Measurements from ENCODE around the gene HMGN2. TPM values are rescaled to one million over a fixed set of nuclear protein-coding genes. Genes with fewer than 3 reads are reported as not detected.

The HMGN2 gene
- total RNA-seq (2021; fragmentation: NEBNext Ultra II Directional; extraction: Animal tissue kit (Norgen Biotek cat#: 25700)), result 100 to 1,000 TPM; 440 to 699 (median 668) TPM
- long read RNA-seq, transcript HMGN2-201 (6 exons, 1,191 nt), result major isoform, 759 of 825 reads
- long read RNA-seq, partial matches to known transcripts, result 49 of 825 reads
- long read RNA-seq, other reads (novel, unspliced or antisense), result 9 of 825 reads

DNA sequence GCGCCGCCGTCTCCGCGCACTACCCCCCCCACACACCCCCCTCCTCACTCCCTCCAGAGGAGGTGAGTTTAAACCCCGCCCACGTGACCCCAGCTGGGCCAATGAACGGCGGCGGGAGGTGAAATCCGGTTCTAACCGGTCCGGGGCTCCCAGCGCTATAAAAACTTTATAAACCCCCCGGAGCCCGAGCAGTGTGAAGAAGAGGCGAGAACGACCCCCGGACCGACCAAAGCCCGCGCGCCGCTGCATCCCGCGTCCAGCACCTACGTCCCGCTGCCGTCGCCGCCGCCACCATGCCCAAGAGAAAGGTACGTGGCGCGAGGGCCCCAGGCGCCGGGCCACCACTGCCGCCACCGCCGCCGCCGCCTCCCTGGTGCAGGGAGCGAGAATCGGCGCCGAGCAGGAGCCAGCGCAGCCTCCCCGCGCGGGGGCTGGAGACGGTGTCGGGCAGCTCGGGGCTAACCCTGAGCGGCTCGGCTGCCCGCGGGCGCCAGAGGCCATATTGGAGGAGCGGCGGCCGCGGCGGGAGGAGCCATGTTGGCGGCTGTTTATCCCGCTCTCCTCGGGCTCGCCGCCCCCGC is at the start of gene HMGN2:
TSS of gene HMGN2 (plus strand) at position 121 of the 581 bp plus-strand sequence. CDS start at position 294, 173 bp downstream.
- H3K27ac Mint-ChIP-seq, result peak within 1 kb of the TSS; percentile 96
- TF ChIP-seq, protein P1, sequence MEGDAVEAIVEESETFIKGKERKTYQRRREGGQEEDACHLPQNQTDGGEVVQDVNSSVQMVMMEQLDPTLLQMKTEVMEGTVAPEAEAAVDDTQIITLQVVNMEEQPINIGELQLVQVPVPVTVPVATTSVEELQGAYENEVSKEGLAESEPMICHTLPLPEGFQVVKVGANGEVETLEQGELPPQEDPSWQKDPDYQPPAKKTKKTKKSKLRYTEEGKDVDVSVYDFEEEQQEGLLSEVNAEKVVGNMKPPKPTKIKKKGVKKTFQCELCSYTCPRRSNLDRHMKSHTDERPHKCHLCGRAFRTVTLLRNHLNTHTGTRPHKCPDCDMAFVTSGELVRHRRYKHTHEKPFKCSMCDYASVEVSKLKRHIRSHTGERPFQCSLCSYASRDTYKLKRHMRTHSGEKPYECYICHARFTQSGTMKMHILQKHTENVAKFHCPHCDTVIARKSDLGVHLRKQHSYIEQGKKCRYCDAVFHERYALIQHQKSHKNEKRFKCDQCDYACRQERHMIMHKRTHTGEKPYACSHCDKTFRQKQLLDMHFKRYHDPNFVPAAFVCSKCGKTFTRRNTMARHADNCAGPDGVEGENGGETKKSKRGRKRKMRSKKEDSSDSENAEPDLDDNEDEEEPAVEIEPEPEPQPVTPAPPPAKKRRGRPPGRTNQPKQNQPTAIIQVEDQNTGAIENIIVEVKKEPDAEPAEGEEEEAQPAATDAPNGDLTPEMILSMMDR (IDR thresholded peaks at IDR 0.05), result no peak
- peak within 1 kb of the TSS; percentile 94 for H3K4me3 Mint-ChIP-seq
- DNase-seq, result peak; percentile 67
- H3K4me1 Mint-ChIP-seq (ENCODE audit: low read depth), result peaks cover 55% of the 10 kb centered on the region
- H3K27me3 Mint-ChIP-seq (ENCODE audit: insufficient read depth), result peaks cover 4% of the 10 kb centered on the region; the same call in 1 of the 2 replicates
- H3K36me3 Mint-ChIP-seq (ENCODE audit: low read depth), result peaks cover 49% of the 10 kb centered on the region
- H3K9me3 Mint-ChIP-seq, result no peaks in the 10 kb centered on the region

DNA sequence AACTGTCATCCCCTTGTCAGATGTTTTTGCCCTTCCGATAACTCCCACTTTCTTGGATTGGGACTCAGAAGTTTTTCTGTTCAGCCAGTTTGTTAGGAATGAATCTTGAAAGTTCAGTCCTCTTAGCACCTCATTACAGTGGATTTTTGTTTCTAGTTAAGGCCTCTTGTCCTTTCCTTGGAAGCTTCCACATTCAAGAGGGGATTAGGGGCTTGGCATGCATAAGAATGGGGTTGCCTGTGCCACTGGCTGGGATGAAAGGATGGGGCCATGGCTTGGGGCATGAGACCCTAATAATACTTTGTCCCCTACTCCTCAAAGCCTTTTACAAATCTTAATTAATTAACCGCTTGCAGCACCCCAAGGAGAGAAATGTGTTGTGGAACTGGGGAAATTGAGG is 42.5 kb upstream of the HMGN2 start:
- Mint-ChIP-seq H3K27me3 (ENCODE audit: insufficient read depth) (peaks cover 3% of the 10 kb centered on the region), H3K4me3 (no peak overlapping the region), H3K9me3 (no peaks in the 10 kb centered on the region), H3K27ac (no peak overlapping the region), H3K36me3 (ENCODE audit: low read depth) (peaks cover 9% of the 10 kb centered on the region), H3K4me1 (ENCODE audit: low read depth) (peaks cover 14% of the 10 kb centered on the region)
- TF ChIP-seq, protein P1 (IDR thresholded peaks at IDR 0.05), result no peak
- DNase-seq, result no peak

DNA sequence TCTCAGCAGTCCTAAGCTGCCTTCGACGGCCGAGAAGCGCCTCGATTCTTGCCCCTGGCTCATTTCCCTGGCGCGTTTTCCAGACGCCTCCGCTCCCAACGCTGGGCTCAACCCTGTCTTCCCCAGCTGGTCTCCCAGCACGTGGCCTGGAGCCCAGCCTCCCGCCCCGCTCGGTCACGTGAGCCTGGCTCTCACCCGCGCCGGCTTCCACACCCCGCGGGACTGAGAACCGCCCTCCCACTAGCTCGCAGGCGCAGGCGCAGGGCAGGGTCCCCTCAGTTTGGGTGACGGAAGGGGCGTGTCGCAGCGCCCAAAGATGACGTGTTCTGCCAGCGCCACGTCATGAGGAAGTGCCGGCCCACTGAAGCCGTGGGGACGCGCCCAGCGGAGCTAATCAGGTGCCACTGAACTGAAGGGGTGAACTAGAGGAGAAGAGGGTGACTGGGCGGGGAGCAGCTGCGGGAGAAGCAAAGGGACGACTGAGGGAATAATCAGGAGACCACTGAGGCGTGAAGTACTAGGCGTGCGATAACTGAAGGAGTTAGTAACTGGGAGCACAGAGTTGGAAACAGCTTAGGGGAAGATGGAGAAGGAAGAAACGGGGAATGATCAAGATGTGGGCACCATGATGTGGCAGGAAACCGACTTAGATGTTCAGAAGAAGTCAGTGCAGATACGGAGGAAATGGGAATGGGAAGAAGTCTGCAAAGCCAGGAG is 40.1 kb upstream of the HMGN2 start, which contains the start of gene DHDDS:
TSS of gene DHDDS (plus strand) at position 343 of the 717 bp plus-strand sequence. CDS start 625 bp downstream, outside the sequence.
- Mint-ChIP-seq H3K36me3 (ENCODE audit: low read depth) (peaks cover 9% of the 10 kb centered on the region), H3K9me3 (no peaks in the 10 kb centered on the region), H3K27ac (peak within 1 kb of the TSS; percentile 92), H3K4me3 (peak within 1 kb of the TSS; percentile 98), H3K27me3 (ENCODE audit: insufficient read depth) (peaks cover 2% of the 10 kb centered on the region), H3K4me1 (ENCODE audit: low read depth) (peaks cover 14% of the 10 kb centered on the region)
- peak; percentile 97 for DNase-seq
- TF ChIP-seq, protein P1 (IDR thresholded peaks at IDR 0.05), result no peak

DNA sequence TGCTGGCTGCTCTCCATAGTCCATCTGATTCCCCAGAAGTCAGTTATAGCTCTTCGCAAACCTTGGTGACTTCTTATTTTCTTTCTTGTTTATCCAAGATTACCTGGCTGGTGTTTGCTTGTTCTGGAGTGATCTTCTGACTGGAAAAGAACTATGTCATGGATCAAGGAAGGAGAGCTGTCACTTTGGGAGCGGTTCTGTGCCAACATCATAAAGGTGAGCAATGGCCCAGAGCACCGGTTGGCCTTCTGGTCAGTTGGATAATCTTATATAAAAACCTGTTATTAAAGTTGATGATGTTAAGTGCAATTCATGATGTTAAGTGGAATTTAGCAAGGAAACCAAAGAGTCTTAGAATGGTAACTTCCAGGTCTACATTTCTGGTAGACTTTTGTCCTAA is 39.4 kb upstream of the HMGN2 start:
- Mint-ChIP-seq H3K4me3 (peak overlapping the region; percentile 98), H3K36me3 (ENCODE audit: low read depth) (peaks cover 9% of the 10 kb centered on the region), H3K4me1 (ENCODE audit: low read depth) (peaks cover 14% of the 10 kb centered on the region), H3K9me3 (no peaks in the 10 kb centered on the region), H3K27ac (peak overlapping the region; percentile 92), H3K27me3 (ENCODE audit: insufficient read depth) (peaks cover 2% of the 10 kb centered on the region)
- no peak for DNase-seq
- TF ChIP-seq, protein P1 (IDR thresholded peaks at IDR 0.05), result no peak

DNA sequence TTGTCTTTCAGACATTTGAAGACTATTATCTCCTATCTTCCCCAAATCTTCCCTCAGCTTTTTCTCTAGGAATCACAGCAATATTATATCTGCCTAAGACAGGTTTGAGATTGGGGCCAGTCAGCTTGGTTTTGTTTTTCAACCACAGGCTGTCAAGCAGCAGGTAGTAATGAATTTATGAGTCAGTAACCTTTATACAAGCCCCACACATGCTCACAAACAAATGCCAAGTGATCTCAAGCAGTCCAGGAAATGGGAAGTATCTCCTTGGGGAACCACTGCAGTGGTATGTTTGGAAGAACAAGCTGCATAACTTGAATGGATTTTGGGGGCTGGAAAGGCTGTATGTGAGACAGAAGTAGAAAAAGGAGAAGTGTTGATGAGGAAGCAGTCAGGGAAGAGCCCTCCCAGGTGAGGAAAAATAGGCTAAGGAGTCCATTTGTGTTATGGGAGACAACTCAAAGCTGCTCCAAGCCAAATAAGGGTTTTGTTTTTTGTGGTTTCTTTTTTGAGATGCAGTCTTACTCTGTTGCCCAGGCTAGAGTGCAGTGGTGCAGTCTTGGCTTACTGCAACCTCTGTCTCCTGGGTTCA is 38.0 kb upstream of the HMGN2 start:
- H3K27ac Mint-ChIP-seq, result peak overlapping the region; percentile 26; the same call in 1 of the 2 replicates
- TF ChIP-seq, protein P1 (IDR thresholded peaks at IDR 0.05), result no peak
- H3K36me3 Mint-ChIP-seq (ENCODE audit: low read depth), result peaks cover 21% of the 10 kb centered on the region
- peak overlapping the region; percentile 44 for H3K4me3 Mint-ChIP-seq
- peaks cover 2% of the 10 kb centered on the region for H3K27me3 Mint-ChIP-seq (ENCODE audit: insufficient read depth)
- H3K9me3 Mint-ChIP-seq, result no peaks in the 10 kb centered on the region
- no peak for DNase-seq
- H3K4me1 Mint-ChIP-seq (ENCODE audit: low read depth), result peaks cover 14% of the 10 kb centered on the region

All from HFFc6 (cell line).